Uterus (tissue), 2 donors: ENCODE results near the gene KAT5.

Experiments
- CTCF ChIP-seq, 4 experiments: fragments of 200-600 bp in 2 of 4; fragments of 450-650 bp in 2 of 4; sonication (generic) in 2 of 4; IDR thresholded peaks; one replicate each; pipeline ENCODE4 v1.5.1; 2016 to 2019; ENCODE audit warnings: antibody characterized with exemption in 4 of 4, mild to moderate bottlenecking in 2 of 4, moderate library complexity in 1 of 4
- POLR2A ChIP-seq, 2 donors: fragments of 450-650 bp; IDR thresholded peaks; one replicate each; pipeline ENCODE4 v1.6.1; 2016; ENCODE audit warnings: antibody characterized with exemption in 2 of 2, mild to moderate bottlenecking in 1 of 2, moderate library complexity in 1 of 2

GRCh38 chr11:65764434-65764833, 52.4 kb downstream of the KAT5 start:
- TF ChIP-seq CTCF (IDR thresholded peaks at IDR 0.05) (no peak), POLR2A (IDR thresholded peaks at IDR 0.05) (no peak)
